ENCODE measurements around the gene ADAMTS7. TPM values are rescaled to one million over a fixed set of nuclear protein-coding genes. Genes with fewer than 3 reads are reported as not detected.
"Not testable (repeated sequence)": the region's sequence is repeated elsewhere in the genome, so short reads cannot be mapped to it uniquely, and the experiment has no call there.

ADAMTS7 gene
- polyA plus RNA-seq, 1 donor, result 10.6 TPM

GRCh38 chr15:78752492-78753358 lies 58.5 kb downstream of the ADAMTS7 start:
- Histone ChIP-seq H3K27me3 (ENCODE audit: control insufficient read depth, insufficient read depth, low read length) (no peaks in the 10 kb centered on the region), H3K27ac (ENCODE audit: low read length) (no peak overlapping the region), H3K4me1 (ENCODE audit: control insufficient read depth, insufficient read depth, low read length) (no peaks in the 10 kb centered on the region), H3K36me3 (ENCODE audit: control insufficient read depth, insufficient read depth, low read length) (no peaks in the 10 kb centered on the region), H3K9me3 (ENCODE audit: control insufficient read depth, low read depth, low read length) (no peaks in the 10 kb centered on the region), H3K4me3 (ENCODE audit: low read length) (no peak overlapping the region)
- no peak for DNase-seq
- WGBS (ENCODE audit: insufficient coverage, low lambda C conversion rate), result no CpG with 5 or more reads among the region's 24 CpGs

- Histone ChIP-seq H3K27me3 (ENCODE audit: control insufficient read depth, insufficient read depth, low read length) (no peaks in the 10 kb centered on the region), H3K27ac (ENCODE audit: low read length) (no peak overlapping the region), H3K9me3 (ENCODE audit: control insufficient read depth, low read depth, low read length) (no peaks in the 10 kb centered on the region), H3K4me1 (ENCODE audit: control insufficient read depth, insufficient read depth, low read length) (no peaks in the 10 kb centered on the region), H3K36me3 (ENCODE audit: control insufficient read depth, insufficient read depth, low read length) (no peaks in the 10 kb centered on the region), H3K4me3 (ENCODE audit: low read length) (no peak overlapping the region)
- no peak for DNase-seq
- WGBS (ENCODE audit: insufficient coverage, low lambda C conversion rate), result no CpG with 5 or more reads among the region's 13 CpGs
Observed at GRCh38 chr15:78751602-78751979, 59.7 kb downstream of the ADAMTS7 start.

GRCh38 chr15:78750974-78751601 lies 60.2 kb downstream of the ADAMTS7 start:
- H3K4me3 ChIP-seq (ENCODE audit: low read length); H3K27me3 ChIP-seq (ENCODE audit: control insufficient read depth, insufficient read depth, low read length); H3K36me3 ChIP-seq (ENCODE audit: control insufficient read depth, insufficient read depth, low read length); H3K27ac ChIP-seq (ENCODE audit: low read length); H3K4me1 ChIP-seq (ENCODE audit: control insufficient read depth, insufficient read depth, low read length); H3K9me3 ChIP-seq (ENCODE audit: control insufficient read depth, low read depth, low read length): not testable (repeated sequence)
- DNase-seq, result peak; percentile 66 to 87
- WGBS (ENCODE audit: insufficient coverage, low lambda C conversion rate), result no CpG with 5 or more reads among the region's 28 CpGs

- no peaks in the 10 kb centered on the region for H3K36me3 ChIP-seq (ENCODE audit: control insufficient read depth, insufficient read depth, low read length)
- no peak overlapping the region for H3K27ac ChIP-seq (ENCODE audit: low read length)
- WGBS (ENCODE audit: insufficient coverage, low lambda C conversion rate), result no CpG with 5 or more reads among the region's 7 CpGs
- no peaks in the 10 kb centered on the region for H3K4me1 ChIP-seq (ENCODE audit: control insufficient read depth, insufficient read depth, low read length)
- no peak overlapping the region for H3K4me3 ChIP-seq (ENCODE audit: low read length)
- no peak for DNase-seq
- H3K27me3 ChIP-seq (ENCODE audit: control insufficient read depth, insufficient read depth, low read length), result no peaks in the 10 kb centered on the region
- H3K9me3 ChIP-seq (ENCODE audit: control insufficient read depth, low read depth, low read length), result no peaks in the 10 kb centered on the region
Observed at GRCh38 chr15:78750566-78750965, 60.7 kb downstream of the ADAMTS7 start.

GRCh38 chr15:78749831-78750230 lies 61.4 kb downstream of the ADAMTS7 start:
- Histone ChIP-seq H3K9me3 (ENCODE audit: control insufficient read depth, low read depth, low read length) (no peaks in the 10 kb centered on the region), H3K36me3 (ENCODE audit: control insufficient read depth, insufficient read depth, low read length) (no peaks in the 10 kb centered on the region), H3K4me1 (ENCODE audit: control insufficient read depth, insufficient read depth, low read length) (no peaks in the 10 kb centered on the region), H3K27ac (ENCODE audit: low read length) (no peak overlapping the region), H3K4me3 (ENCODE audit: low read length) (no peak overlapping the region), H3K27me3 (ENCODE audit: control insufficient read depth, insufficient read depth, low read length) (no peaks in the 10 kb centered on the region)
- WGBS (ENCODE audit: insufficient coverage, low lambda C conversion rate), result no CpG with 5 or more reads among the region's 17 CpGs
- no peak for DNase-seq

- not testable (repeated sequence) for H3K27ac ChIP-seq (ENCODE audit: low read length); H3K4me3 ChIP-seq (ENCODE audit: low read length); H3K27me3 ChIP-seq (ENCODE audit: control insufficient read depth, insufficient read depth, low read length); H3K36me3 ChIP-seq (ENCODE audit: control insufficient read depth, insufficient read depth, low read length); H3K4me1 ChIP-seq (ENCODE audit: control insufficient read depth, insufficient read depth, low read length); DNase-seq; H3K9me3 ChIP-seq (ENCODE audit: control insufficient read depth, low read depth, low read length)
- WGBS (ENCODE audit: insufficient coverage, low lambda C conversion rate), result 20% methylated on average over 1 of the region's 7 CpGs
Observed at GRCh38 chr15:78747877-78748276, 63.4 kb downstream of the ADAMTS7 start.

GRCh38 chr15:78741674-78742073 lies 69.6 kb downstream of the ADAMTS7 start:
- not testable (repeated sequence) for H3K4me1 ChIP-seq (ENCODE audit: control insufficient read depth, insufficient read depth, low read length); H3K4me3 ChIP-seq (ENCODE audit: low read length); DNase-seq; H3K36me3 ChIP-seq (ENCODE audit: control insufficient read depth, insufficient read depth, low read length); H3K27ac ChIP-seq (ENCODE audit: low read length); H3K9me3 ChIP-seq (ENCODE audit: control insufficient read depth, low read depth, low read length); H3K27me3 ChIP-seq (ENCODE audit: control insufficient read depth, insufficient read depth, low read length)
- WGBS (ENCODE audit: insufficient coverage, low lambda C conversion rate), result 40% methylated on average over 1 of the region's 4 CpGs

GRCh38 chr15:78740904-78741274 lies 70.4 kb downstream of the ADAMTS7 start:
- Histone ChIP-seq H3K36me3 (ENCODE audit: control insufficient read depth, insufficient read depth, low read length) (no peaks in the 10 kb centered on the region), H3K27me3 (ENCODE audit: control insufficient read depth, insufficient read depth, low read length) (no peaks in the 10 kb centered on the region), H3K9me3 (ENCODE audit: control insufficient read depth, low read depth, low read length) (no peaks in the 10 kb centered on the region), H3K4me1 (ENCODE audit: control insufficient read depth, insufficient read depth, low read length) (no peaks in the 10 kb centered on the region), H3K27ac (ENCODE audit: low read length) (no peak overlapping the region), H3K4me3 (ENCODE audit: low read length) (no peak overlapping the region)
- WGBS (ENCODE audit: insufficient coverage, low lambda C conversion rate), result no CpG with 5 or more reads among the region's 7 CpGs
- DNase-seq, result no peak

- Histone ChIP-seq H3K9me3 (ENCODE audit: control insufficient read depth, low read depth, low read length) (no peaks in the 10 kb centered on the region), H3K4me3 (ENCODE audit: low read length) (no peak overlapping the region), H3K27ac (ENCODE audit: low read length) (no peak overlapping the region), H3K27me3 (ENCODE audit: control insufficient read depth, insufficient read depth, low read length) (no peaks in the 10 kb centered on the region), H3K36me3 (ENCODE audit: control insufficient read depth, insufficient read depth, low read length) (no peaks in the 10 kb centered on the region), H3K4me1 (ENCODE audit: control insufficient read depth, insufficient read depth, low read length) (no peaks in the 10 kb centered on the region)
- WGBS (ENCODE audit: insufficient coverage, low lambda C conversion rate), result no CpG with 5 or more reads among the region's 23 CpGs
- DNase-seq, result peak; percentile 44 to 61
Observed at GRCh38 chr15:78739996-78740903, 71.0 kb downstream of the ADAMTS7 start.

GRCh38 chr15:78739206-78739605 lies 72.1 kb downstream of the ADAMTS7 start:
- Histone ChIP-seq H3K9me3 (ENCODE audit: control insufficient read depth, low read depth, low read length) (no peaks in the 10 kb centered on the region), H3K27ac (ENCODE audit: low read length) (no peak overlapping the region), H3K4me3 (ENCODE audit: low read length) (no peak overlapping the region), H3K4me1 (ENCODE audit: control insufficient read depth, insufficient read depth, low read length) (no peaks in the 10 kb centered on the region), H3K27me3 (ENCODE audit: control insufficient read depth, insufficient read depth, low read length) (no peaks in the 10 kb centered on the region), H3K36me3 (ENCODE audit: control insufficient read depth, insufficient read depth, low read length) (no peaks in the 10 kb centered on the region)
- no CpG with 5 or more reads among the region's 9 CpGs for WGBS (ENCODE audit: insufficient coverage, low lambda C conversion rate)
- DNase-seq, result no peak

All from large intestine (tissue), 3 donors.